C4-2B (cell line): ENCODE measurements around the gene CMIP.

Source experiments
- H3K27ac ChIP-seq: fragments of 450-650 bp; 2 replicates; pipeline ENCODE4 v1.5.1; 2017
- ZFX ChIP-seq: fragments of 450-650 bp; IDR thresholded peaks from 2 replicates; pipeline ENCODE4 v1.6.1; 2017
- TF ChIP-seq, protein P1 (sequence below): fragments of 450-650 bp; conservative IDR thresholded peaks from 2 replicates; pipeline ENCODE4 v1.5.1; 2017; ENCODE audit warnings: mild to moderate bottlenecking

Gene CMIP

DNA sequence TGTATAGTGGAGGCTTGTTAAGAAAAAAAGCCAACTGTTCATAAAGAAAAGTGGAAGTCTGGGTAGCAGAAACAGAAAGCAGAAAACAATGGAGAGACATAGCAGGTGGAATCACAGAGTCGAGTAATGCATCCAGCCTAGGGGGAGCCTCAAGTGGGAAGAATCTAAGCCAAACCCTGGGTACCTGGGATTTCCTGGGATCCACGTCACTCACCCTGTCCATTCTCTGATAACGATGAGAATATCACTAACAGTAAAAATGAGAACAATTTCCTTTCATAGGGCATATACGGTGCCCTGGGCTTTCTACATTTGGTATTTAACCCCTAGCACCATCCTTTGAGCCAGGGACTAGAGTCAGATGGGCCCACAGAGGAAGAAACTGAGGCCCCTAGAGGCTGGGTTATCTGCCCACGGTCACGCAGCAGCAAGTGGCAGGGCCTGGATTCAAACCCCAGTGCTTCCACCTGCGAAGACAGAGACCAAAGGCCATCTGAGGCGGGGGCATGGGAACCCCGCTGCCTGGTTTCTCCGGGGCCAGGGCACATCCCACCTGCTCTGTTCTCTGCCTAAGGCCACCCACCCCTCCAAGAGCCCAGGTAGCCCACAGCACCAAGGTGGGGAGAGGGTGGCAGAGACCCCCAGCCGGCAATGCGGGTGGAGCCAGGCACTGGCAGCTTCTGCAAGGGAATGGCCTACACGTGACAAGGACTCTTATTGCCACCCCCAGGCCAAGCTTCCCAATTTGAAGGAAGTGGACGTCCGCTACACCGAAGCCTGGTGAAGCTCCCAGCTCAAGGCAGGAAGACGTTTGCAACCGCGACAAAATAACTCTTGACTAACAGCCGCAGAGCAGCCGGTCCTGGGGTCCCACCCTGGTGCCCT is 264.6 kb downstream of the CMIP start:
- TF ChIP-seq, protein P1, sequence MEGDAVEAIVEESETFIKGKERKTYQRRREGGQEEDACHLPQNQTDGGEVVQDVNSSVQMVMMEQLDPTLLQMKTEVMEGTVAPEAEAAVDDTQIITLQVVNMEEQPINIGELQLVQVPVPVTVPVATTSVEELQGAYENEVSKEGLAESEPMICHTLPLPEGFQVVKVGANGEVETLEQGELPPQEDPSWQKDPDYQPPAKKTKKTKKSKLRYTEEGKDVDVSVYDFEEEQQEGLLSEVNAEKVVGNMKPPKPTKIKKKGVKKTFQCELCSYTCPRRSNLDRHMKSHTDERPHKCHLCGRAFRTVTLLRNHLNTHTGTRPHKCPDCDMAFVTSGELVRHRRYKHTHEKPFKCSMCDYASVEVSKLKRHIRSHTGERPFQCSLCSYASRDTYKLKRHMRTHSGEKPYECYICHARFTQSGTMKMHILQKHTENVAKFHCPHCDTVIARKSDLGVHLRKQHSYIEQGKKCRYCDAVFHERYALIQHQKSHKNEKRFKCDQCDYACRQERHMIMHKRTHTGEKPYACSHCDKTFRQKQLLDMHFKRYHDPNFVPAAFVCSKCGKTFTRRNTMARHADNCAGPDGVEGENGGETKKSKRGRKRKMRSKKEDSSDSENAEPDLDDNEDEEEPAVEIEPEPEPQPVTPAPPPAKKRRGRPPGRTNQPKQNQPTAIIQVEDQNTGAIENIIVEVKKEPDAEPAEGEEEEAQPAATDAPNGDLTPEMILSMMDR, result no peak
- no peak for TF ChIP-seq ZFX
- no peak overlapping the region for H3K27ac ChIP-seq

DNA sequence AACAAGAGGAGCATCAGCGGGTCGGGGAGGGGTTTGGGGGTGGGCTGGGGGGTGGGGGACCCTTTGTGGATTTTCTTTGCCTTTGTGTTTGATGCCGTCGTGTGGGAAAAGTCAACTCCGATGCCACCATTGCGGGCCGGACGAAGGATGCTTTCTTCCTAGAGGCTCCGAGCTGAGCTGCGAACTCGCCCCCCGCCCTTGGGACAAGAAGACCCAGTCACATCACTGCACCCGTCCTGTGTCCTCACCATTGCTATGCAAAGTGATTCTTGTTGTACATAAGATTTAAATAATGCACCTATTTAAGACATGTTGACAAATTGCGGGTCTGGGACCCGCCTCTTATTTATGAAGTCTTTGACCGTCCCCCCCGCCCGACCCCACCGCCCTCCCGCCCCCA is 265.4 kb downstream of the CMIP start:
- no peak overlapping the region for H3K27ac ChIP-seq
- TF ChIP-seq ZFX, result no peak
- TF ChIP-seq, protein P1, result no peak

DNA sequence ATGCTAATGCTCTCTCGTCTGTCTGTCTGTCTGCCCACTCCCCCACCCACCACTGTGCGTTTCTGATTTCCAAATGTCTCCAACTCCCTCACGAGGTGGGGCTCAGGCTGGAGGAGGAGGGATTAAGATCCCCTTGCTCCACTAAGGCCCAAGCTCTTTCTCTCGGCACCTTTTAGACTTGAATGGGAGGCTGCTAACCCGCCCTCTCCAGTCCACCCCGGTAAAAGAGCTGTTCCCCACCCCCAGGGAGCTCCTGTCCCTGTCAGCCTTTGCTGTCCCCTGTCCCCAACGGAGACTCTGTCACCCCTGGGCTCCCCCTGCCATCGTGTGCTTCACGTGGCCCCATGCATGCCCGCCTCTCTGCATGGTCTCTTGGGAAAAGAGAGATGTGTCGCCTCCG is 266.0 kb downstream of the CMIP start:
- no peak overlapping the region for H3K27ac ChIP-seq
- TF ChIP-seq, protein P1, result no peak
- no peak for TF ChIP-seq ZFX

DNA sequence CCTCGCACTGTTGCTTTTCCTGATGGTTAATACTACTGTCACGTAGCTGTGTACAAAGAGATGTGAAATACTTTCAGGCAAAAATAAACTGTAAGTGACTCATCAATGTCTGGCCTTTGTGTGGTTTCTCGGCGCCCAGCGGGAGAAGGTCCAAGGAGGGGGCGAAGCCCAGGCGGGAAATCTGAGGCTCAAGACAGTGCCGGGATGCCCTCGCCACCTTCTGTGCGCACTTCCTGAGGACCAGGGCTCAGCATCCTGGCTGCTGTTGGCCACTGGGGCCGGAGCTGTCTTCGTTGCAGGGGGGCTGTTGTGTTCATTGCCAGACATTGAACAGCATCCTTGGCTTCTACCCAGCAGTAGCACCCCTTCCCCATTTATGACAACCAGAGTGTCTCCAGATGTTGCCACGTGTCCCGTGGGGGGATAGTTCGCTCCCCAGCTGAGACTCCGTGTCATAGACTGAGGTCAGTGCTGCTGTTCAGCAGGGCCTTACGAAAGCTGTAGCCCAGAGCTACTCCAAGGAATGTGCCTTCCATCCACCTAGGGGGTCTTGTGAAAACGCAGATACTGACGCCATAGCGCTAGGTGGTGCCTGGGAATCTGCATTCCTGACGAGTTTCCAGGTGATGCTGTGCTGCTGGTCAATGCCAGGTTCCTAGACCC is 267.2 kb downstream of the CMIP start:
- no peak overlapping the region for H3K27ac ChIP-seq
- TF ChIP-seq, protein P1, result no peak
- TF ChIP-seq ZFX, result no peak

DNA sequence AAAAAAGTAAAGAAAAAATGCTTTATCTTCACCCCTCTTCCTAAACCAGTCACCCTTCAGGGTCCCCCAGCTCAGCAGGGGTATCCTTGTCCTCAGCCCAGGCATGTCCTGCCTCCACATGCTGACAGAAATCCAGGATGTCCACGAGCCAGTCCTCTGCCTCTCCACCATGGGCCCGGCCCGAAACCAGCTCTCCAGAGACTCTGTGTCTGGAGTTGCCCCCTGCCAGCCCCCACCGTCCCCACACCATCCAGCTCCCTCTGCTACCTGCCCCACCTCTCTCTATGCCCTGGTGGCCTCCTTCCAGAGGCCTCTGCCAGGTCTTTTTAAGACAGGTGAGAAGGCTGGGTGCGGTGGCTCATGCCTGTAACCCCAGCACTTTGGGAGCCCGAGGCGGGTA is 268.1 kb downstream of the CMIP start:
- no peak overlapping the region for H3K27ac ChIP-seq
- TF ChIP-seq, protein P1, result no peak

DNA sequence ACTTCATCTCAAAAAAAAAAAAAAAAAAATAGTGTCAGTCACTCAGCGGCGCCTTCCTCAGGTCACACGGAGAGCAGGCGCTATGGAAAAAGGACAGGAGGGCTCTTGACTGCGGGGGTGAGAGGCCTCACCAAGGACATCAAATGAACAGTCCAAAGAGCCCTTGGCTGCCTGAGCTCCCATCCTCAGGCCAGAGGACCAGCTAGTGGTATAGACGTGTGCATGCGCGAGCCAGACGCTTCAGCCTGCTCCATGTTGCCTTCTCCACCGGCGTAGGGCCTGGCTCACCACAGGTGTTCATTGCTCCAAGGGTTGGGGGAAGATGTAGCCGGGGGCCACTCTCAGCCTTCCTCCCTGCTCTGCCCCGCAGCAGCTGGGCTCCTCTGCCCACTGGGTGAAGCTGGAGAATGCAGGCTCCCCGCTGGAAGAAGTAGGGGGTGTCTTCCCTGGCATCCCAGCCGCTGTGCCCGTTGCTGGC is 268.7 kb downstream of the CMIP start:
- TF ChIP-seq, protein P1, result no peak
- no peak for TF ChIP-seq ZFX

DNA sequence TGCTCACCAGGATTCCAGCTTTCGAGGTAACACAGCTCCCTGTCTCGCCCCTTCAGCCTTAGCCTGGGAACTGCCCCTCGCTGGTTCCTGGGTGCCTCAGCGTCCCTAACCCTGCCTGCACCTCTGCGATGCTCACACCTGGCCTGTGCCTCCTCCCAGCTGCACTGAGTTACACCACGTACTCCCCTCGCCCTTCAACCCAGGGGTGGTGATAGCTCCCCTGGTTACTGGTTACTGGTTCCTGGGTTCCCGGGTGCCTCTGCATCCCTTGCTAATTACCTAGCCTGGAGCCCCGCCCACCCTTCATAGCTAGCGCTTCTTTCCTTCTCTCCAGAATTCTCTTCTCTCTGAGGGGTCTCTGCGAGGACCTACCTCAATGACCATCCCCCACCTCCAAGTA is 269.2 kb downstream of the CMIP start:
- no peak overlapping the region for H3K27ac ChIP-seq
- TF ChIP-seq, protein P1, result no peak
- no peak for TF ChIP-seq ZFX

More for the DNA sequence above, 268.7 kb downstream of the CMIP start:
- no peak overlapping the region for H3K27ac ChIP-seq
